Measurements from ENCODE around the gene SELENOF. TPM values are rescaled to one million over a fixed set of nuclear protein-coding genes. Genes with fewer than 3 reads are reported as not detected.

The SELENOF gene
- total RNA-seq, 1 donor from 2014 or later = 129 TPM

DNA sequence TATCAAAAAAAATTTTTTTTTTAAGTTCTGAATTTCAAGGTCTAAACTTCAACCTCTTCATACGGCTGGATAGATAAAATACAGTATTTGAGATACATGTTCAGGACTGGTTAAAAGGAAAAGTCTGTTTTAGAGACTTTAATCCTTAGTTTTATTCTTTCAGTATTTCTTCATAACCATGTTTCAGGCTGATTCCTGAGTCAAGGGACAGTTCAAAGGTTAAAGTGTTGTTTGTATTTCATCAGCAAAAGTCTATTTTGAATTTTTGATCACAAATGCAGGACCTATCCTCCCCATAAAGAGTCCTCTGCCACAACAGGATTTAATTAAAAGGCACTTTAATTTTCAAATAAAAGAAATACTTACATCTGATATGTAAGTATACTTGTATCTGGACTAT lies 53.5 kb downstream of the SELENOF start:
- Mint-ChIP-seq H3K4me3 (no peak overlapping the region), H3K4me1 (peaks cover 5% of the 10 kb centered on the region), H3K9me3 (peaks cover 3% of the 10 kb centered on the region), H3K27ac (ENCODE audit: unreplicated experiment) (no peak overlapping the region), H3K36me3 (ENCODE audit: low read depth) (peaks cover 11% of the 10 kb centered on the region), H3K27me3 (ENCODE audit: low read depth) (no peaks in the 10 kb centered on the region)
- TF ChIP-seq, protein P1, sequence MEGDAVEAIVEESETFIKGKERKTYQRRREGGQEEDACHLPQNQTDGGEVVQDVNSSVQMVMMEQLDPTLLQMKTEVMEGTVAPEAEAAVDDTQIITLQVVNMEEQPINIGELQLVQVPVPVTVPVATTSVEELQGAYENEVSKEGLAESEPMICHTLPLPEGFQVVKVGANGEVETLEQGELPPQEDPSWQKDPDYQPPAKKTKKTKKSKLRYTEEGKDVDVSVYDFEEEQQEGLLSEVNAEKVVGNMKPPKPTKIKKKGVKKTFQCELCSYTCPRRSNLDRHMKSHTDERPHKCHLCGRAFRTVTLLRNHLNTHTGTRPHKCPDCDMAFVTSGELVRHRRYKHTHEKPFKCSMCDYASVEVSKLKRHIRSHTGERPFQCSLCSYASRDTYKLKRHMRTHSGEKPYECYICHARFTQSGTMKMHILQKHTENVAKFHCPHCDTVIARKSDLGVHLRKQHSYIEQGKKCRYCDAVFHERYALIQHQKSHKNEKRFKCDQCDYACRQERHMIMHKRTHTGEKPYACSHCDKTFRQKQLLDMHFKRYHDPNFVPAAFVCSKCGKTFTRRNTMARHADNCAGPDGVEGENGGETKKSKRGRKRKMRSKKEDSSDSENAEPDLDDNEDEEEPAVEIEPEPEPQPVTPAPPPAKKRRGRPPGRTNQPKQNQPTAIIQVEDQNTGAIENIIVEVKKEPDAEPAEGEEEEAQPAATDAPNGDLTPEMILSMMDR (conservative IDR thresholded peaks at IDR 0.05) = no peak
- no peak for DNase-seq (ENCODE audit: low read depth, low spot score)

DNA sequence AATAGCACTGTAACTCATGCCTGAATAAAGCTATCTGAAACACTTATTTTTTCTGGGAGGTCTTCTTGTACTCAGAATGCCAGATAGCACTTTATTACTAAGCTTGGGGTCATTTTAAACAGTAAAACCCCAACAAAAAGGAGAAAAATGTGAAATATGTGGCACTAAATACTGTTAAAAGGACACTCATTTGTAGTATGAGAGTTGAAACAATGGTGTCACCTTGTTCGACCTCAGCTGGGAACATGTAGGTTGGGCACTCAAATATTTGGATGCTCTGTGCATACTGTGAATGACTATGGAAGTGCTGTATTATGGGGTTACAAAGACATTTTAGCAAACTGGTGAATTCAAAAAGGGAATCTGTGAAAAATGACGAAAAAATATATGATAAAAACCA lies 53.9 kb downstream of the SELENOF start:
- peaks cover 5% of the 10 kb centered on the region for H3K4me1 Mint-ChIP-seq
- H3K36me3 Mint-ChIP-seq (ENCODE audit: low read depth) = peaks cover 11% of the 10 kb centered on the region
- TF ChIP-seq, protein P1 (conservative IDR thresholded peaks at IDR 0.05) = no peak
- H3K9me3 Mint-ChIP-seq = peaks cover 3% of the 10 kb centered on the region
- no peaks in the 10 kb centered on the region for H3K27me3 Mint-ChIP-seq (ENCODE audit: low read depth)
- no peak overlapping the region for H3K4me3 Mint-ChIP-seq
- no peak overlapping the region for H3K27ac Mint-ChIP-seq (ENCODE audit: unreplicated experiment)
- DNase-seq (ENCODE audit: low read depth, low spot score) = no peak

DNA sequence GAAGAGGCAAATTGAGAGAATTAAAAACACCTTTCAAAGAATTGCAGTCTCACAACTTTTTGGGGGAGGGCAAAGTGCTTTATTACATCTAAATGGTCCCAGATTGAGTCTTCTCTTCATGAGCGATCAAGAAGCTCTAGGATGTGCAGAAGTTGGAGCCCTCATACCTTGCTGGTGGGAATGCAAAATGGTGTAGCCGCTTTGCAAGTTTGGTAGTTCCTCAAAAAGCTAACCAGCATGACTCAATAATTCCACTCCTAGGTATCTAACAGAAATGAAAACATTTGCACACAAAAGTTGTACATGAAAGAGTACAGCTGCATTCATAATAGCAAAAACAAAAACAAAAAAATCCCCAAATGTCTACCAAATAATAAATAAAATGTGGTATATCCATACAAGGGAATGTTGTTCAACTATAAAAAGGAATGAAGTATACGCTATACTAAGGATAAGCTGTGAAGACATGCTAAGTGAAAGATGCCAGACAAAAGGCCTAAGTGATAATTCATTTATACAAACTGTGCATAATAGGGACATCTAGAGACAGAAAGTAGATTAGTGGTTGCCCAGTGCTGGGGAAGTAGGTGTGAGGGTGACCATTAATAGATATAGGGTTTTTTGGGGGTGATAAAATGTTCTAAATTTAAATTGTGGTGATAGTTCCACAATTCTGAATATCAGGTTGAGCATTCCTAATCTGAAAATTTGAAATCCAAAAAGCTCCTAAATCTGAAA lies 55.2 kb downstream of the SELENOF start:
- TF ChIP-seq, protein P1 (conservative IDR thresholded peaks at IDR 0.05) = no peak
- Mint-ChIP-seq H3K36me3 (ENCODE audit: low read depth) (peaks cover 11% of the 10 kb centered on the region), H3K27me3 (ENCODE audit: low read depth) (no peaks in the 10 kb centered on the region), H3K4me3 (no peak overlapping the region), H3K4me1 (peaks cover 5% of the 10 kb centered on the region), H3K9me3 (peaks cover 3% of the 10 kb centered on the region), H3K27ac (ENCODE audit: unreplicated experiment) (no peak overlapping the region)
- no peak for DNase-seq (ENCODE audit: low read depth, low spot score)

DNA sequence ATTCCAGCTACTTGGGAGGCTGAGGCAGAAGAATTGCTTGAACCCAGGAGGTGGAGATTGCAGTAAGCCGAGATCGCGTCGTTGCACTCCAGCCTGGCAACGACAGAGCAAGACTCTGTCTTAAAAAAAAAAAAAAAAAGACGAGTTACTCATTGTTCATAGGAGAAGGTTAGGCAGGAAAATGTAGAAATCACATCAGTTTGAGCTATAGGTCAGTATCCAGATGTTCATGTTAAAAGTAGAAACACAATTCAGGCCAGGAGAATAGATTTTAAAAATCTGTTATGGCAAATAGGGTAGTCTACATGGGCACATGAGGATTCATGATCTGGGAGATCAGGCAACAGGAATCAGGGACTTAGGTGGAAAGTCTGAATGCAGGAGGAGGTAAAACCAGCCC lies 57.7 kb downstream of the SELENOF start:
- H3K4me3 Mint-ChIP-seq = no peak overlapping the region
- H3K27me3 Mint-ChIP-seq (ENCODE audit: low read depth) = no peaks in the 10 kb centered on the region
- no peak overlapping the region for H3K27ac Mint-ChIP-seq (ENCODE audit: unreplicated experiment)
- peaks cover 11% of the 10 kb centered on the region for H3K36me3 Mint-ChIP-seq (ENCODE audit: low read depth)
- no peak for DNase-seq (ENCODE audit: low read depth, low spot score)
- H3K4me1 Mint-ChIP-seq = peaks cover 2% of the 10 kb centered on the region
- TF ChIP-seq, protein P1 (conservative IDR thresholded peaks at IDR 0.05) = no peak
- H3K9me3 Mint-ChIP-seq = peaks cover 3% of the 10 kb centered on the region

DNA sequence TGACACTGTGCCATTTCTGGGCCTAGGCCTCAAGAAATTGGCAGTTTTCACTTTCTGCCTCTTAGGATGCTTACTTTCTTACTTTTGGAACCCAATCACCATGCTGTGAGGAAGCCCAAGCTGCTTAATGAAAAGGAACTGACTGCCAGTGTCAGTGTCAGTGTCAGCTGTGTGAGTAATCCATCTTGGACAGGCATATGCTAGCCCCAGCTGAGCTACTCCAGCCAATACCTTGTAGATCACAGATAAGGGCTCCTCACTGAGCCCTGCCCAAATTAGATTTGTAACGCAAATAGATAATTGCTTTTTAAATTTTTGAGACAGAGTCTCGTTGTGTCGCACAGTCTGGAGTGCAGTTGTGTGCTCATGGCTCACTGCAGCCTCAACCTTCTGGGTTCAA lies 59.6 kb downstream of the SELENOF start:
- no peaks in the 10 kb centered on the region for H3K4me1 Mint-ChIP-seq

More for the DNA sequence above, 59.6 kb downstream of the SELENOF start:
- no peaks in the 10 kb centered on the region for H3K27me3 Mint-ChIP-seq (ENCODE audit: low read depth)
- no peak overlapping the region for H3K4me3 Mint-ChIP-seq
- H3K36me3 Mint-ChIP-seq (ENCODE audit: low read depth) = peaks cover 11% of the 10 kb centered on the region
- H3K27ac Mint-ChIP-seq (ENCODE audit: unreplicated experiment) = no peak overlapping the region
- DNase-seq (ENCODE audit: low read depth, low spot score) = no peak
- TF ChIP-seq, protein P1 (conservative IDR thresholded peaks at IDR 0.05) = no peak
- peaks cover 3% of the 10 kb centered on the region for H3K9me3 Mint-ChIP-seq
